ENCODE measurements around the gene TLE6. TPM values are rescaled to one million over a fixed set of nuclear protein-coding genes. Genes with fewer than 3 reads are reported as not detected.
A peak's percentile ranks its signal among the peaks of the same experiment; 100 is the strongest.

Gene TLE6
- total and polyA plus RNA-seq, 2 of the 13 experiments (the other 11 are each of a cell fraction or from before 2014, with no cell fraction given), result 0.24 to 5.5 TPM

DNA sequence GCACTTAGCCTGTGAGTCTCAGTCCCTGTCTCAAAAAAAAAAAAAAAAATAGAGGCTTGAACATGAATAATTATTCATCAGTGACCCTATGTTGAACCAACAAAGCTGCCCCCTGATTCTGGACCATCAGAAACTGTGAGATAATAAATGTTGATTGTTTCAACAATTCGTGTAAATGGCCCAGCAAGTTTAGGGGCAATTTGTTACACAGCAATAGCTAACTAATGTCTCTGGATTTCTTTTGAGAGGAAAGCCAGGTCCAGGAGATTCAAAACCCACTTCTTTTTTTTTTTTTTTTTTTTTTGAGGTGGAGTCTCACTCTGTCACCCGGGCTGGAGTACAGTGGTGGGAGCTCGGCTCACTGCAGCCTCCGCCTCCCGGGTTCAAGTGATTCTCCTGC, 12.5 kb upstream of the TLE6 start:
- no peak for FAIRE-seq
- no peaks in the 10 kb centered on the region for H4K20me1 ChIP-seq (ENCODE audit: insufficient read depth, low read length)
- POLR2A ChIA-PET, result no interaction called here
- no TSS peak for BruUV-seq (replicated peaks)
- TF ChIP-seq RBAK (CRISPR knock-in tag; IDR thresholded peaks at IDR 0.05), result peak; percentile 87
- TF ChIP-seq KMT2A (CRISPR knock-in tag; IDR thresholded peaks at IDR 0.05), result no peak
- H3K4me2 ChIP-seq (ENCODE audit: low read depth, low read length), result no peak overlapping the region
- H3K36me3 ChIP-seq (replicated peaks in 1 of 2; ENCODE audit: control insufficient read depth in 1 of 2, insufficient read depth in 2 of 2, low read length in 2 of 2), result no peaks in the 10 kb centered on the region
- H3K27me3 ChIP-seq (ENCODE audit: control insufficient read depth in 1 of 2, insufficient read depth in 2 of 2, low read length in 2 of 2), result no peaks in the 10 kb centered on the region
- CTCF ChIA-PET (ENCODE audit: low intra/inter-chr PET ratio, low total read pairs), result no interaction called here
- no peak overlapping the region for H3K9ac ChIP-seq (ENCODE audit: insufficient read depth, low read depth, low read length)
- no peak overlapping the region for H2AFZ ChIP-seq (ENCODE audit: low read length)
- in situ Hi-C loops (cut with HindIII; ENCODE audit: extremely low pct_ligation_motif_present, low pct_unique_long_range_greater_than_20kb) (no loop called here), intact Hi-C loops (cut with micrococcal nuclease; ENCODE audit: unreplicated experiment) (no loop called here)
- 82% methylated on average over 5 of the region's 5 CpGs for WGBS (ENCODE audit: low lambda C conversion rate)
- H3K4me3 ChIP-seq (replicated peaks in 1 of 3; ENCODE audit: insufficient read depth in 1 of 3, low read depth in 2 of 3, low read length in 3 of 3), result no peak overlapping the region
- H3K27ac ChIP-seq (ENCODE audit: extremely low read length, insufficient read depth, low read length), result no peak overlapping the region
- H3K79me2 ChIP-seq (ENCODE audit: insufficient read depth, low read length), result no peaks in the 10 kb centered on the region
- DNase-seq (ENCODE audit: low spot score), result no peak
- no peaks in the 10 kb centered on the region for H3K9me3 ChIP-seq (ENCODE audit: low read length)
- peaks cover 17% of the 10 kb centered on the region for H3K4me1 ChIP-seq (ENCODE audit: insufficient read depth, low read length)
- no peak for ATAC-seq

DNA sequence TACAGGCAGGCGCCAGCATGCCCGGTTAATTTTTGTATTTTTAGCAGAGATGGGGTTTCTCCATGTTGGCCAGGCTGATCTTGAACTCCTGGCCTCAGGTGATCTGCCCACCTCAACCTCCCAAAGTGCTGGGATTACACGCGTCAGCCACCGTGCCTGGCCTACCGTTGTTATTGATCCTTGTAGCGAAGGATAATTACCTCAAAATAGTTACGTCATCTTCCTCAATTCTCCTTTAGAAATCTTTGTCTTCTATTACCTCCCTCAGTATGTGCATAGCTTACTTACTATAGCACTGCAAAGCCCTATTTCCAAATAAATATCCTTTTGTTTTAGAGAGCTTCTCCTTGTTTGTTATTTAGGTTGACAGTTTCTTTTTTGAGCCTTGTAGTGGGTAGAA, 9.4 kb upstream of the TLE6 start:
- in situ Hi-C loops (cut with HindIII; ENCODE audit: extremely low pct_ligation_motif_present, low pct_unique_long_range_greater_than_20kb) (no loop called here), intact Hi-C loops (cut with micrococcal nuclease; ENCODE audit: unreplicated experiment) (no loop called here)
- Histone ChIP-seq H3K9ac (ENCODE audit: insufficient read depth, low read depth, low read length) (no peak overlapping the region), H3K9me3 (ENCODE audit: low read length) (no peaks in the 10 kb centered on the region), H4K20me1 (ENCODE audit: insufficient read depth, low read length) (no peaks in the 10 kb centered on the region), H2AFZ (ENCODE audit: low read length) (no peak overlapping the region), H3K4me3 (replicated peaks in 1 of 3; ENCODE audit: insufficient read depth in 1 of 3, low read depth in 2 of 3, low read length in 3 of 3) (no peak overlapping the region), H3K4me2 (ENCODE audit: low read depth, low read length) (no peak overlapping the region), H3K36me3 (replicated peaks in 1 of 2; ENCODE audit: control insufficient read depth in 1 of 2, insufficient read depth in 2 of 2, low read length in 2 of 2) (no peaks in the 10 kb centered on the region), H3K27me3 (ENCODE audit: control insufficient read depth in 1 of 2, insufficient read depth in 2 of 2, low read length in 2 of 2) (peaks cover 0 to 4% of the 10 kb centered on the region in 2 experiments; a peak in 1 of 5 replicates), H3K79me2 (ENCODE audit: insufficient read depth, low read length) (no peaks in the 10 kb centered on the region), H3K4me1 (ENCODE audit: insufficient read depth, low read length) (peaks cover 41% of the 10 kb centered on the region), H3K27ac (ENCODE audit: extremely low read length, insufficient read depth, low read length) (no peak overlapping the region)
- FAIRE-seq (no peak), ATAC-seq (no peak), DNase-seq (ENCODE audit: low spot score) (no peak)
- ChIA-PET POLR2A (no interaction called here), CTCF (ENCODE audit: low intra/inter-chr PET ratio, low total read pairs) (no interaction called here)
- 31% methylated on average over 8 of the region's 8 CpGs for WGBS (ENCODE audit: low lambda C conversion rate)
- TF ChIP-seq TBX3 (IDR thresholded peaks at IDR 0.05; ENCODE audit: borderline replicate concordance), result no peak
- peak; percentile 96 for TF ChIP-seq ATF7 (IDR thresholded peaks at IDR 0.05)
- no peak for TF ChIP-seq ATF7 (CRISPR knock-in tag; IDR thresholded peaks at IDR 0.05)
- BruUV-seq (replicated peaks), result no TSS peak

Data from HepG2 (cell line).